Skeletal muscle satellite cell (primary cell): ENCODE measurements around the gene COMMD7.
"Not testable (repeated sequence)": the region's sequence is repeated elsewhere in the genome, so short reads cannot be mapped to it uniquely, and the experiment has no call there.

Experiments used
- H3K27me3 ChIP-seq: 2 replicates; pipeline ENCODE4 v1.7.0; 2013; ENCODE audit warnings: low read length; ENCODE audit not compliant: control insufficient read depth, insufficient read depth
- H3K36me3 ChIP-seq: 2 replicates; pipeline ENCODE4 v1.7.0; 2013; ENCODE audit warnings: mild to moderate bottlenecking, control low read depth, low read length; ENCODE audit not compliant: insufficient read depth
- H3K4me1 ChIP-seq: 2 replicates; pipeline ENCODE4 v1.7.0; 2013; ENCODE audit warnings: low read length; ENCODE audit not compliant: control insufficient read depth, insufficient read depth
- H3K4me2 ChIP-seq: 2 replicates; pipeline ENCODE4 v1.7.0; 2013; ENCODE audit warnings: mild to moderate bottlenecking, low read length
- H3K4me3 ChIP-seq: 2 replicates; pipeline ENCODE4 v1.7.0; 2013; ENCODE audit warnings: low read length
- H3K9ac ChIP-seq: 2 replicates; pipeline ENCODE4 v1.7.0; 2013; ENCODE audit warnings: mild to moderate bottlenecking, low read depth, low read length, moderate library complexity
- H3K9me3 ChIP-seq: replicated peaks from 2 replicates; pipeline ENCODE4 v1.7.0; 2013; ENCODE audit warnings: mild to moderate bottlenecking, control low read depth, low read length

The COMMD7 gene

DNA sequence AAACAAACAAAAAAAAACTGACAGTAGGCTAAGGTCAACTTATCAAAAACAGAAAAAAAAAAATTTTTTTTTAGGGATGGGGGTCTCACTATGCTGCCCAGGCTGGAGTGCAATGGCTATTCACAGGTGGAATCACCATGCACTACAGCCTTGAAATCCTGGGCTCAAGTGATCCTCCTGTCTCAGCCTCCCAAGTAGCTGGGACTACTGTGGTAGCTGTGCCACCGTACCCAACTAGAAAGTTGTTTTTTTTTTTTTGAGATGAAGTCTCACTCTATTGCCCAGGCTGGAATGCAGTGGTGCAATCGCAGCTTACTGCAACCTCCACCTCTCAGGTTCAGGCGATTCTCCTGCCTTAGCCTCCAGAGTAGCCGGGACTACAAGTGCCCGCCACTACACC is 2.1 kb downstream of the COMMD7 start:
- Histone ChIP-seq H3K4me1 (peaks cover 30% of the 10 kb centered on the region), H3K4me3 (no peak overlapping the region), H3K36me3 (no peaks in the 10 kb centered on the region), H3K27me3 (no peaks in the 10 kb centered on the region), H3K4me2 (no peak overlapping the region), H3K9me3 (no peaks in the 10 kb centered on the region), H3K9ac (no peak overlapping the region)

DNA sequence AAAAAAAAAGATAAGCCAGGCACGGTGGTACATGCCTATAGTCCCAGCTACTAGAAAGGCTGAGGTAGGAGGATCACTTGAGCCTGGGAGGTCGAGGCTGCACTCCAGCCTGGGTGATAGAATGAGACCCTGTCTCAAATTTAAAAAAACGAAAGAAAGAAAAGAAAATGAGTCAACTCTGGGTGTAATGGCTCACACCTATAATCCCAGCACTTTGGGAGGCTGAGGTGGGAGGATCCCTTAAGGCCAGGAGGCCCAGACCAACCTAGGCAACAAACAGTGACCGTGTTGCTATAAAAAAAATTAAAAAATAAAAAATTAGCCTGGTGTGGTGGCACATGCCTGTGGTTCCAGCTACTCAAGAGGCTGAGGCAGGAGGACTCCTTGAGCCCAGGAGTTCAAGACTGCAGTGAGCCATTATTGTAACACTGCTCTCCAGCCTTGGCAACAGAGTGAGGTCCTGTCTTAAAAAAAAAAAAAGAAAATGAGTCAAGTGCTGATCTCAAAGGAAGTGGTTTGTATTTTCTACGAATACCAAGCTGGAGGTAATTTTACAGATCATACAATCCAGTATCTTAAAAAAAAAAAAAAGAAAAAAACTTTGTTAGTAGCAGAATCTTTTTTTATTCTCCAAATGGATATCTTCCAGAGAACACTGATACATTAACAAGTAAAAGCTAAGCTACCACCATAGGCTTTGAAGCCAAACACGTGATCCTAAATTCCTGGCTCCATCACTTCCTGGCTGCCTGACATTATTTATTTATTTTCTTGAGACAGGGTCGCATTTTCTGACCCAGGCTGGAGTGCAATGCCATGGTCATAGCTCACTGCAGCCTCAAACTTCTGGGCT is 5.7 kb downstream of the COMMD7 start:
- Histone ChIP-seq H3K4me2 (peak overlapping the region; percentile 27), H3K4me1 (peaks cover 18% of the 10 kb centered on the region), H3K9me3 (no peaks in the 10 kb centered on the region), H3K27me3 (no peaks in the 10 kb centered on the region), H3K9ac (peak overlapping the region; percentile 0), H3K4me3 (no peak overlapping the region), H3K36me3 (no peaks in the 10 kb centered on the region)

DNA sequence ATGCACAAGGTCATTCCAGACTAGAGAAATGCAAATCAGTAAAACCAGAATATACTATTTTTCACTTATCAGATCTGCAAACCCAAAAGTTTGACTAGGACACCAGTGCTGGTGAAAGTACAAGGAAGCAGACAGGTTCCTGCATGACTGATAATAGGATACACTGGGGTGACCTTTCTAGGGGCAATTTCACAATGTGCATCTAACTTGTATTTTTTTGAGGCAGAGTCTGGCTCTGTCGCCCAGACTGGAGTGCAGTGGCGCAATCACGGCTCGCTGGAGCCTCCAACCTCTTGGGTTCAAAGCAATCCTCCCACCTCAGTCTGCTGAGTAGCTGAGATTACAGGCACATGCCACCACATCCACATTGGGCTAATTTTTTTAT is 11.4 kb downstream of the COMMD7 start:
- H3K36me3 ChIP-seq, result peaks cover 1% of the 10 kb centered on the region
- no peak overlapping the region for H3K4me2 ChIP-seq
- H3K4me1 ChIP-seq, result peaks cover 21% of the 10 kb centered on the region
- no peak overlapping the region for H3K4me3 ChIP-seq
- no peak overlapping the region for H3K9ac ChIP-seq
- no peaks in the 10 kb centered on the region for H3K9me3 ChIP-seq
- no peaks in the 10 kb centered on the region for H3K27me3 ChIP-seq

- H3K9me3 ChIP-seq, H3K4me3 ChIP-seq, H3K36me3 ChIP-seq, H3K9ac ChIP-seq, H3K27me3 ChIP-seq, H3K4me2 ChIP-seq: not testable (repeated sequence)
- peaks cover 21% of the 10 kb centered on the region for H3K4me1 ChIP-seq
Measured at GRCh38 chr20:32729334-32729733, 13.9 kb downstream of the COMMD7 start.

DNA sequence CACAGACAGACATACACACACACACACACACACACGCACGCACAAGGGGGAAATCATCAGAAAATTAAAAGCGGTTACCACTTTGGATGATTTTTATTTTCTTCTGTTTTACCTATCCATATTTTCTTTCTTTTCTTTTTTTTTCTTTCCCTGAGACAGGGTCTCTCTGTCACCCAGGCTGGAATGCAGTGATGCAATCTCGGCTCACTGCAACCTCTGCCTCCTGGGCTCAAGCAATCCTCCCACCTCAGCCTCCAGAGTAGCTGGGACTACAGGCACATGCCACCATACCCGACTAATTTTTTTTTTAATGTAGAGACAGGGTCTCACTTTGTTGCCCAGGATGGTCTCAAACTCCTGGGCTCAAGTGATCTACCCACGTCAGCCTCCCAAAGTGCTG is 14.8 kb downstream of the COMMD7 start:
- peaks cover 21% of the 10 kb centered on the region for H3K4me1 ChIP-seq
- H3K9ac ChIP-seq, H3K9me3 ChIP-seq, H3K4me3 ChIP-seq, H3K4me2 ChIP-seq, H3K36me3 ChIP-seq, H3K27me3 ChIP-seq: not testable (repeated sequence)

DNA sequence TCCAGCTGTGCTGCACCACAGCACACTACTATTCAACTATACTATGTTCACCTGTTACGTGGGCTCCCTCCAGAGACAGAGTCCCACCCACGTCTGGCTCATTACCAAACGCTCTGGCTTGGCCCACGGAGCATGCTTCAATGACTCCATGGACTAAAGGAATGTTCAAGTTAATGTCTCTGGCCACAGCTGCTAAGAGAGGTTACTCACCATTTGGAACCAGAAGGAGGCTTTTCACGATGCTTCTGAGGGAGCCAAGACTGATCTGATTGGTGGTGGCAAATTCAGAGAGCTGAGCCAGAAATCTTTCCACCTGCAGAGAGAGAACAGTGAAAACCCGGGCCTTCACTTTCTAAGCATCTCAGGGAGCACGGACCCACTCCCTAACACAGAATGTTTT is 15.6 kb downstream of the COMMD7 start:
- Histone ChIP-seq H3K9me3 (no peaks in the 10 kb centered on the region), H3K9ac (no peak overlapping the region), H3K27me3 (no peaks in the 10 kb centered on the region), H3K4me1 (peaks cover 21% of the 10 kb centered on the region), H3K4me2 (no peak overlapping the region), H3K36me3 (peaks cover 9% of the 10 kb centered on the region), H3K4me3 (no peak overlapping the region)

- H3K4me3 ChIP-seq, result no peak overlapping the region
- H3K9ac ChIP-seq, result no peak overlapping the region
- peaks cover 3% of the 10 kb centered on the region for H3K36me3 ChIP-seq
Measured at GRCh38 chr20:32718749-32719348, 24.4 kb downstream of the COMMD7 start.

DNA sequence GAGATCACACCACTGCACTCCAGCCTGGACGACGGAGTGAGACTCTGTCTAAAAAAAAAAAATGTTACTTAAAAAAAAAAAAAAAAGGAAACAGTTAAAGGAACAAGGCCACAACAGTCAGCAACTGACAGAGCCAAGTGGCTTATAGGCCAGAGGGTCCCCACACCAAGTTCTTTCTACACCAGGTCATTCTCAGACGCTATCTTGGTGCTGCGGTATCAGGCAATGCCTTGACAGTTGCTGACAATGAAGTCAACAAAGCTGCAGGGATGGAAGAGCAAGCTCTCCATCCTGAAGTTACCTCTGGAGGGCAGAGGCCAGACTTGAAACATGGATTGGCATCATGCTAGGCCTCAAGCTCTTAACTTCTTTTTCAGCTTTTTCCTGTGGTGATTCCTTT is 31.9 kb downstream of the COMMD7 start:
- Histone ChIP-seq H3K4me1 (peaks cover 11% of the 10 kb centered on the region), H3K9me3 (no peaks in the 10 kb centered on the region), H3K4me2 (no peak overlapping the region), H3K36me3 (no peaks in the 10 kb centered on the region), H3K4me3 (no peak overlapping the region), H3K27me3 (no peaks in the 10 kb centered on the region), H3K9ac (no peak overlapping the region)

More at GRCh38 chr20:32718749-32719348, 24.4 kb downstream of the COMMD7 start:
- Histone ChIP-seq H3K9me3 (no peaks in the 10 kb centered on the region), H3K27me3 (no peaks in the 10 kb centered on the region), H3K4me1 (no peaks in the 10 kb centered on the region), H3K4me2 (no peak overlapping the region)

GRCh38 chr20:32709632-32710121 is 33.6 kb downstream of the COMMD7 start:
- no peak overlapping the region for H3K4me3 ChIP-seq
- H3K4me2 ChIP-seq, result no peak overlapping the region
- H3K36me3 ChIP-seq, result peaks cover 3% of the 10 kb centered on the region
- no peaks in the 10 kb centered on the region for H3K27me3 ChIP-seq
- H3K9ac ChIP-seq, result no peak overlapping the region
- H3K4me1 ChIP-seq, result peaks cover 11% of the 10 kb centered on the region
- no peaks in the 10 kb centered on the region for H3K9me3 ChIP-seq

- H3K27me3 ChIP-seq, H3K9me3 ChIP-seq, H3K36me3 ChIP-seq, H3K9ac ChIP-seq, H3K4me2 ChIP-seq, H3K4me3 ChIP-seq: not testable (repeated sequence)
- H3K4me1 ChIP-seq, result peaks cover 11% of the 10 kb centered on the region
Measured at GRCh38 chr20:32709029-32709631, 34.1 kb downstream of the COMMD7 start.

GRCh38 chr20:32707691-32708581 is 35.3 kb downstream of the COMMD7 start:
- no peak overlapping the region for H3K9ac ChIP-seq
- no peaks in the 10 kb centered on the region for H3K27me3 ChIP-seq
- H3K4me3 ChIP-seq, result no peak overlapping the region
- no peaks in the 10 kb centered on the region for H3K9me3 ChIP-seq
- H3K4me2 ChIP-seq, result no peak overlapping the region
- peaks cover 17% of the 10 kb centered on the region for H3K36me3 ChIP-seq
- peaks cover 11% of the 10 kb centered on the region for H3K4me1 ChIP-seq
